ENCODE data around the gene SVOP.
"Not testable (repeated sequence)": the region's sequence is repeated elsewhere in the genome, so short reads cannot be mapped to it uniquely, and the experiment has no call there.

Gene SVOP

DNA sequence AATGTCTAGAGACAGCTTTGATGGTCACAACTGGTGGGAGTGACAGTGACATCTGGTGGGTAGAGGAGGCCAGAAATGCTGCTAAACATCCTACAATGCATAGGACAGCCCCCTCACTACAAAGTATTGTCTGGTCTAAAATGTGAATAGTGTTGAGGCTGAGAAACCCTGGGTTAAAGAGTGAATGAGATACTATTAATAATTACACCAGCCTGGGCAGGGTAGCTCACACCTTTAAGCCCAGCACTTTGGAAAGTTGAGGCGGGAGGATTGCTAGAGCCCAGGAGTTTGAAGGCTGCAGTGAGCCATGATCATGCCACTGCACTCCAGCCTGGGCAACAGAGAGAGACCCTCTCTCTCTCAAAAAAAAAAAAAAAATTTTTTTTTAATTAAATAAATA, 11.1 kb downstream of the SVOP start:
- Histone ChIP-seq H3K27me3 (ENCODE audit: control insufficient read depth in 2 of 2, insufficient read depth in 2 of 2, low read length in 2 of 2) (peaks cover 0 to 3% of the 10 kb centered on the region in 2 donors), H3K4me3 (ENCODE audit: low read length in 2 of 2) (no peak overlapping the region), H3K9me3 (ENCODE audit: control insufficient read depth in 2 of 2, low read length in 2 of 2) (no peaks in the 10 kb centered on the region), H3K36me3 (ENCODE audit: control insufficient read depth in 2 of 2, insufficient read depth in 2 of 2, low read length in 2 of 2) (no peaks in the 10 kb centered on the region), H3K4me1 (ENCODE audit: control insufficient read depth in 2 of 2, insufficient read depth in 2 of 2, low read length in 2 of 2) (no peaks in the 10 kb centered on the region), H3K9ac (ENCODE audit: low read depth in 1 of 2, low read length in 2 of 2) (no peak overlapping the region), H3K27ac (ENCODE audit: low read depth in 2 of 2, low read length in 2 of 2) (no peak overlapping the region)

DNA sequence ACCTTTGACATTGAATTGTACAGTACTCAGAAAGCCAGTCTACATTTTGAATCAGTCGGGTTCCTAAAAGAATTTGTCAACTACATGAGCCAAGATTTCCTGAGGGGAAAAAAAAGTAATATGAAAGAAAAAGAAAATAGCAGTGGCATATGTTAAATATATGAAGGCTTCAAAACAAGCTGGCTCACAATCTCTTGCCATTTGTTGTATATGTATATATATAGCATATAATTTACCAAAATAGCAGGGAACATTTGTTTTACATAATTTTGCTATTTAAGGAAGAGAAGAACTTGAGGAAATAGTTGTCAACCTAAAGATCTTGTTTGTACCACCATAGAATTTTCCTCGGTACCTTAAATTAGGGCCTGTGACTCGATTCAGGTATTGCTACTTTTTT, 16.9 kb downstream of the SVOP start:
- no peak overlapping the region for H3K4me3 ChIP-seq (ENCODE audit: low read length in 2 of 2)
- H3K36me3 ChIP-seq (ENCODE audit: control insufficient read depth in 2 of 2, insufficient read depth in 2 of 2, low read length in 2 of 2): no peaks in the 10 kb centered on the region
- H3K27ac ChIP-seq (ENCODE audit: low read depth in 2 of 2, low read length in 2 of 2): no peak overlapping the region
- no peaks in the 10 kb centered on the region for H3K9me3 ChIP-seq (ENCODE audit: control insufficient read depth in 2 of 2, low read length in 2 of 2)
- no peaks in the 10 kb centered on the region for H3K4me1 ChIP-seq (ENCODE audit: control insufficient read depth in 2 of 2, insufficient read depth in 2 of 2, low read length in 2 of 2)
- no peaks in the 10 kb centered on the region for H3K27me3 ChIP-seq (ENCODE audit: control insufficient read depth in 2 of 2, insufficient read depth in 2 of 2, low read length in 2 of 2)
- no peak overlapping the region for H3K9ac ChIP-seq (ENCODE audit: low read depth in 1 of 2, low read length in 2 of 2)

- Histone ChIP-seq H3K9me3 (ENCODE audit: control insufficient read depth in 2 of 2, low read length in 2 of 2) (no peaks in the 10 kb centered on the region), H3K4me1 (ENCODE audit: control insufficient read depth in 2 of 2, insufficient read depth in 2 of 2, low read length in 2 of 2) (no peaks in the 10 kb centered on the region), H3K27me3 (ENCODE audit: control insufficient read depth in 2 of 2, insufficient read depth in 2 of 2, low read length in 2 of 2) (no peaks in the 10 kb centered on the region), H3K27ac (ENCODE audit: low read depth in 2 of 2, low read length in 2 of 2) (no peak overlapping the region), H3K4me3 (ENCODE audit: low read length in 2 of 2) (no peak overlapping the region), H3K36me3 (ENCODE audit: control insufficient read depth in 2 of 2, insufficient read depth in 2 of 2, low read length in 2 of 2) (no peaks in the 10 kb centered on the region), H3K9ac (ENCODE audit: low read depth in 1 of 2, low read length in 2 of 2) (no peak overlapping the region)
Measured at GRCh38 chr12:108996320-108996719, 24.5 kb downstream of the SVOP start.

- Histone ChIP-seq H3K27me3 (ENCODE audit: control insufficient read depth in 2 of 2, insufficient read depth in 2 of 2, low read length in 2 of 2) (no peaks in the 10 kb centered on the region), H3K27ac (ENCODE audit: low read depth in 2 of 2, low read length in 2 of 2) (no peak overlapping the region), H3K4me3 (ENCODE audit: low read length in 2 of 2) (no peak overlapping the region), H3K9ac (ENCODE audit: low read depth in 1 of 2, low read length in 2 of 2) (no peak overlapping the region), H3K4me1 (ENCODE audit: control insufficient read depth in 2 of 2, insufficient read depth in 2 of 2, low read length in 2 of 2) (no peaks in the 10 kb centered on the region), H3K36me3 (ENCODE audit: control insufficient read depth in 2 of 2, insufficient read depth in 2 of 2, low read length in 2 of 2) (no peaks in the 10 kb centered on the region), H3K9me3 (ENCODE audit: control insufficient read depth in 2 of 2, low read length in 2 of 2) (no peaks in the 10 kb centered on the region)
Measured at GRCh38 chr12:108995370-108995992, 25.4 kb downstream of the SVOP start.

DNA sequence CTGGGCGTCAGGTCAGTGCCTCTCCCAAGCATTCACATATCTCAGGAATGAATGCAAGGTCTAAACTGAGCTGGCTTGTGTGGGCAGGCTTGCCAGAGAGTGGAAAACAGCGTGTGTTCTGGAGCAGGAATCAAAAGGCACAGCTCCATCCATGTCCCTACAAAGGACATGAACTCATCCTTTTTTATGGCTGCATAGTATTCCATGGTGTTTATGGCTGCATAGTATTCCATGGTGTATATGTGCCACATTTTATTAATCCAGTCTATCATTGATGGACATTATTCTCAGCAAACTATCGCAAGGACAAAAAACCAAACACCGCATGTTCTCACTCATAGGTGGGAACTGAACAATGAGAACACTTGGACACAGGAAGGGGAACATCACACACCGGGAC, 30.8 kb downstream of the SVOP start:
- H3K36me3 ChIP-seq (ENCODE audit: control insufficient read depth in 2 of 2, insufficient read depth in 2 of 2, low read length in 2 of 2); H3K4me3 ChIP-seq (ENCODE audit: low read length in 2 of 2); H3K9ac ChIP-seq (ENCODE audit: low read depth in 1 of 2, low read length in 2 of 2); H3K27me3 ChIP-seq (ENCODE audit: control insufficient read depth in 2 of 2, insufficient read depth in 2 of 2, low read length in 2 of 2); H3K4me1 ChIP-seq (ENCODE audit: control insufficient read depth in 2 of 2, insufficient read depth in 2 of 2, low read length in 2 of 2); H3K9me3 ChIP-seq (ENCODE audit: control insufficient read depth in 2 of 2, low read length in 2 of 2); H3K27ac ChIP-seq (ENCODE audit: low read depth in 2 of 2, low read length in 2 of 2): not testable (repeated sequence)

GRCh38 chr12:108989376-108989775, 31.5 kb downstream of the SVOP start:
- Histone ChIP-seq H3K36me3 (ENCODE audit: control insufficient read depth in 2 of 2, insufficient read depth in 2 of 2, low read length in 2 of 2) (no peaks in the 10 kb centered on the region), H3K27ac (ENCODE audit: low read depth in 2 of 2, low read length in 2 of 2) (no peak overlapping the region), H3K4me1 (ENCODE audit: control insufficient read depth in 2 of 2, insufficient read depth in 2 of 2, low read length in 2 of 2) (no peaks in the 10 kb centered on the region), H3K4me3 (ENCODE audit: low read length in 2 of 2) (no peak overlapping the region), H3K27me3 (ENCODE audit: control insufficient read depth in 2 of 2, insufficient read depth in 2 of 2, low read length in 2 of 2) (peaks cover 0 to 2% of the 10 kb centered on the region in 2 donors), H3K9me3 (ENCODE audit: control insufficient read depth in 2 of 2, low read length in 2 of 2) (no peaks in the 10 kb centered on the region), H3K9ac (ENCODE audit: low read depth in 1 of 2, low read length in 2 of 2) (no peak overlapping the region)

- Histone ChIP-seq H3K9me3 (ENCODE audit: control insufficient read depth in 2 of 2, low read length in 2 of 2) (no peaks in the 10 kb centered on the region), H3K4me1 (ENCODE audit: control insufficient read depth in 2 of 2, insufficient read depth in 2 of 2, low read length in 2 of 2) (no peaks in the 10 kb centered on the region), H3K4me3 (ENCODE audit: low read length in 2 of 2) (no peak overlapping the region), H3K9ac (ENCODE audit: low read depth in 1 of 2, low read length in 2 of 2) (no peak overlapping the region), H3K27me3 (ENCODE audit: control insufficient read depth in 2 of 2, insufficient read depth in 2 of 2, low read length in 2 of 2) (peaks cover 0 to 2% of the 10 kb centered on the region in 2 donors), H3K36me3 (ENCODE audit: control insufficient read depth in 2 of 2, insufficient read depth in 2 of 2, low read length in 2 of 2) (no peaks in the 10 kb centered on the region), H3K27ac (ENCODE audit: low read depth in 2 of 2, low read length in 2 of 2) (no peak overlapping the region)
Measured at GRCh38 chr12:108985750-108986149, 35.1 kb downstream of the SVOP start.

- H3K4me1 ChIP-seq (ENCODE audit: control insufficient read depth in 2 of 2, insufficient read depth in 2 of 2, low read length in 2 of 2): no peaks in the 10 kb centered on the region
Measured at GRCh38 chr12:108983227-108983626, 37.6 kb downstream of the SVOP start.

DNA sequence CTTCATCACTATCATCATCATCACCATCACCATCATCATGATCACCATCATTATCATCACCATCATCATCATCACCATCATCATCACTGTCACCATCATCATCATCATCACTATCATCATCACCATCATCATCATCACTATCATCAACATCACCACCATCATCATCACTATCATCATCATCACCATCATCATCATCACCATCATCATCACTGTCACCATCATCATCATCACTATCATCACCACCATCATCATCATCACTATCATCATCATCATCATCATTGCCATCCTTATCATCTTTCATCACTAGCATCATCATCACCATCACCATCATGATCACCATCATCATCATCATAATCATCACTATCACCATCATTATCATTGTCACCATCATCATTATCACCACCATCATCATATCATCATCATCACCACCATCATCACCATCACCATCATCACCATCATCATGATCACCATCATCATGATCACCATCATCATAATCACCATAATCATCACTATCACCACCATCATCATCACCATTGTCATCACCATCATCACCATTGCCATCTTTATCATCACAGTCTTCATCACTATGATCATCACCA, 38.1 kb downstream of the SVOP start:
- H3K4me3 ChIP-seq (ENCODE audit: low read length in 2 of 2): no peak overlapping the region
- no peaks in the 10 kb centered on the region for H3K27me3 ChIP-seq (ENCODE audit: control insufficient read depth in 2 of 2, insufficient read depth in 2 of 2, low read length in 2 of 2)
- no peaks in the 10 kb centered on the region for H3K9me3 ChIP-seq (ENCODE audit: control insufficient read depth in 2 of 2, low read length in 2 of 2)
- no peak overlapping the region for H3K9ac ChIP-seq (ENCODE audit: low read depth in 1 of 2, low read length in 2 of 2)
- H3K4me1 ChIP-seq (ENCODE audit: control insufficient read depth in 2 of 2, insufficient read depth in 2 of 2, low read length in 2 of 2): no peaks in the 10 kb centered on the region
- no peak overlapping the region for H3K27ac ChIP-seq (ENCODE audit: low read depth in 2 of 2, low read length in 2 of 2)
- H3K36me3 ChIP-seq (ENCODE audit: control insufficient read depth in 2 of 2, insufficient read depth in 2 of 2, low read length in 2 of 2): no peaks in the 10 kb centered on the region

More at GRCh38 chr12:108983227-108983626, 37.6 kb downstream of the SVOP start:
- Histone ChIP-seq H3K4me3 (ENCODE audit: low read length in 2 of 2) (no peak overlapping the region), H3K36me3 (ENCODE audit: control insufficient read depth in 2 of 2, insufficient read depth in 2 of 2, low read length in 2 of 2) (no peaks in the 10 kb centered on the region), H3K9ac (ENCODE audit: low read depth in 1 of 2, low read length in 2 of 2) (no peak overlapping the region), H3K27ac (ENCODE audit: low read depth in 2 of 2, low read length in 2 of 2) (no peak overlapping the region), H3K27me3 (ENCODE audit: control insufficient read depth in 2 of 2, insufficient read depth in 2 of 2, low read length in 2 of 2) (no peaks in the 10 kb centered on the region), H3K9me3 (ENCODE audit: control insufficient read depth in 2 of 2, low read length in 2 of 2) (no peaks in the 10 kb centered on the region)

DNA sequence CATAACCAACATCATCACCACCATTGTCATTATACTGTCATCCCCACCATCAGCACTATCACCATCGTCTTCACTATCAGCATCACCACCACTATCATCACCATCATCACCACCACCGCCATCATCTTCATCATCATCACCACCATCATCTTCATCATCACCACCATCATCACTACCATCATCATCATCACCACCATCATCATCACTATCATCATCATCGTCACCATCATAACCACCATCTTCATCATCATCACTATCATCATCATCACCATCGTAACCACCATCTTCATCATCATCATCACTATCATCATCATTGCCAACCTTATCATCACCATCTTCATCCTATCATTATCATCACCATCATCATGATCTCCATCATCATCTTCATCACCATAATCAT, 39.0 kb downstream of the SVOP start:
- Histone ChIP-seq H3K4me1 (ENCODE audit: control insufficient read depth in 2 of 2, insufficient read depth in 2 of 2, low read length in 2 of 2) (no peaks in the 10 kb centered on the region), H3K4me3 (ENCODE audit: low read length in 2 of 2) (no peak overlapping the region), H3K36me3 (ENCODE audit: control insufficient read depth in 2 of 2, insufficient read depth in 2 of 2, low read length in 2 of 2) (no peaks in the 10 kb centered on the region), H3K9me3 (ENCODE audit: control insufficient read depth in 2 of 2, low read length in 2 of 2) (no peaks in the 10 kb centered on the region), H3K9ac (ENCODE audit: low read depth in 1 of 2, low read length in 2 of 2) (no peak overlapping the region), H3K27ac (ENCODE audit: low read depth in 2 of 2, low read length in 2 of 2) (no peak overlapping the region), H3K27me3 (ENCODE audit: control insufficient read depth in 2 of 2, insufficient read depth in 2 of 2, low read length in 2 of 2) (no peaks in the 10 kb centered on the region)
